GM12878 (cell line): ENCODE data around the gene CCDC43. TPM values are rescaled to one million over a fixed set of nuclear protein-coding genes. Genes with fewer than 3 reads are reported as not detected.

Experiments
- ATAC-seq: fragments of 200-7000 bp; cut with Tn5 transposase; 3 replicates; pipeline ENCODE4 v1.9.1; 2020; ENCODE audit warnings: mild to moderate bottlenecking, moderate library complexity
- BruUV-seq: library from RNA; stranded (reverse); fragments of 400-500 nt; replicated peaks from 2 replicates; lab custom pipeline; 2021; lab: Mats Ljungman, UMichigan
- CTCF ChIA-PET: fragments of 300-600 bp; sonication (Branson Sonifier 250); formaldehyde crosslinking; extraction: SDS; loops from one replicate; lab custom pipeline; 2021; ENCODE audit warnings: inconsistent platforms; lab: Yijun Ruan, JAX
- POLR2A ChIA-PET: fragments of 350-600 bp; formaldehyde crosslinking; extraction: SDS; loops from one replicate; lab custom pipeline; 2021; ENCODE audit warnings: inconsistent platforms; lab: Charles Lee
- RAD21 ChIA-PET: fragments of 300-600 bp; sonication (Branson Sonifier 250); formaldehyde crosslinking; loops from one replicate; lab custom pipeline; 2023; ENCODE audit warnings: antibody characterized with exemption; ENCODE audit not compliant: unreplicated experiment; lab: Charles Lee
- SMC1A ChIA-PET: fragments of 300-600 bp; sonication (Branson Sonifier 250); formaldehyde crosslinking; loops from one replicate; lab custom pipeline; 2023; ENCODE audit not compliant: unreplicated experiment, uncharacterized antibody; lab: Charles Lee
- DNase-seq: peaks from one replicate; pipeline ENCODE4 v3.0.0-alpha.2; 2011; ENCODE audit warnings: low read depth, low spot score
- FAIRE-seq: peaks from 3 replicates; lab custom pipeline; 2011; peaks lifted over from hg19 to GRCh38; lab: Jason Lieb, UNC
- H2AFZ ChIP-seq: 2 replicates; pipeline ENCODE4 v1.6.0; 2011; ENCODE audit warnings: low read depth, low read length, control low read depth; ENCODE audit not compliant: control insufficient read depth
- H3K27ac ChIP-seq: 2 replicates; pipeline ENCODE4 v1.5.1; 2011; ENCODE audit warnings: control low read depth; ENCODE audit not compliant: control insufficient read depth, insufficient read depth
- H3K27me3 ChIP-seq, 2 experiments: replicated peaks in 1 of 2; 2 replicates each; pipeline versions ENCODE4 v1.6.0 to v1.6.1; 2011; ENCODE audit warnings: low read length in 1 of 2; ENCODE audit not compliant: control insufficient read depth in 2 of 2, insufficient read depth in 2 of 2
- H3K36me3 ChIP-seq, 2 experiments: 2 replicates each; pipeline ENCODE4 v1.5.1; 2011; ENCODE audit warnings: low read length in 1 of 2; ENCODE audit not compliant: control insufficient read depth in 2 of 2, insufficient read depth in 2 of 2
- H3K4me1 ChIP-seq: 2 replicates; pipeline ENCODE4 v1.6.1; 2011; ENCODE audit warnings: mild to moderate bottlenecking, low read length, moderate library complexity, mixed read lengths; ENCODE audit not compliant: control insufficient read depth, insufficient read depth
- H3K4me2 ChIP-seq: 2 replicates; pipeline ENCODE4 v1.6.0; 2011; ENCODE audit warnings: control low read depth; ENCODE audit not compliant: control insufficient read depth, insufficient read depth
- H3K4me3 ChIP-seq: fragments of 200-600 bp; sonication (generic); 2 replicates; pipeline ENCODE4 v1.5.1; 2016
- H3K79me2 ChIP-seq: 2 replicates; pipeline ENCODE4 v1.6.0; 2011; ENCODE audit warnings: low read length; ENCODE audit not compliant: control insufficient read depth, insufficient read depth
- H3K9ac ChIP-seq: 2 replicates; pipeline ENCODE4 v1.8.0; 2011; ENCODE audit warnings: low read length, control low read depth, mixed read lengths; ENCODE audit not compliant: control insufficient read depth, insufficient read depth
- H3K9me3 ChIP-seq: replicated peaks from 3 replicates; pipeline ENCODE4 v1.5.1; 2011; ENCODE audit warnings: mild to moderate bottlenecking, low read length; ENCODE audit not compliant: control insufficient read depth, insufficient read depth
- H4K20me1 ChIP-seq: 2 replicates; pipeline ENCODE4 v1.6.0; 2011; ENCODE audit not compliant: control insufficient read depth, insufficient read depth
- BCLAF1 ChIP-seq: fragments of 450-650 bp; IDR thresholded peaks from 2 replicates; pipeline ENCODE4 v1.6.1; 2017; ENCODE audit warnings: antibody characterized with exemption, mild to moderate bottlenecking, moderate library complexity
- CBFB ChIP-seq: IDR thresholded peaks from 2 replicates; pipeline ENCODE4 v1.6.1; 2016; ENCODE audit warnings: antibody characterized with exemption, low read depth
- IRF3 ChIP-seq: fragments of 450-650 bp; IDR thresholded peaks from 2 replicates; pipeline ENCODE4 v1.6.1; 2014; ENCODE audit warnings: mild to moderate bottlenecking
- JUNB ChIP-seq: IDR thresholded peaks from 2 replicates; pipeline ENCODE4 v1.6.1; 2016; ENCODE audit warnings: antibody characterized with exemption, mild to moderate bottlenecking
- KDM1A ChIP-seq: fragments of 200-600 bp; sonication (generic); IDR thresholded peaks from 2 replicates; pipeline ENCODE4 v1.6.1; 2016; ENCODE audit warnings: borderline replicate concordance
- SUPT20H ChIP-seq: IDR thresholded peaks from 2 replicates; pipeline ENCODE4 v1.6.1; 2011; ENCODE audit warnings: low read depth, mild to moderate bottlenecking, low read length, moderate library complexity, borderline replicate concordance; ENCODE audit not compliant: control insufficient read depth
- TARDBP ChIP-seq: IDR thresholded peaks from 2 replicates; pipeline ENCODE4 v1.6.1; 2016; ENCODE audit warnings: borderline replicate concordance
- ZBTB33 ChIP-seq: fragments of 450-650 bp; IDR thresholded peaks from 2 replicates; pipeline ENCODE4 v1.6.1; 2017; ENCODE audit warnings: mild to moderate bottlenecking
- ZNF217 ChIP-seq: fragments of 450-650 bp; IDR thresholded peaks from 2 replicates; pipeline ENCODE4 v1.6.1; 2017; ENCODE audit warnings: antibody characterized with exemption, mild to moderate bottlenecking
- ZNF622 ChIP-seq: fragments of 450-650 bp; IDR thresholded peaks from 2 replicates; pipeline ENCODE4 v1.6.1; 2017; ENCODE audit warnings: mild to moderate bottlenecking, inconsistent platforms
- WGBS: methylation state at CpG from one replicate; pipeline ENCODE4 v1.1.6; 2016; ENCODE audit warnings: low lambda C conversion rate; ENCODE audit not compliant: insufficient replicate concordance, insufficient coverage; ENCODE audit errors: missing lambda C conversion rate; 5-methylcytosine and 5-hydroxymethylcytosine counted together
- in situ Hi-C: fragments of 300-500 bp; cut with MboI; formaldehyde crosslinking; loops from 9 replicates; pipeline ENCODE4 v1.14.3; 2018; ENCODE audit warnings: mixed read lengths
- intact Hi-C: fragments of 100-400 bp; cut with micrococcal nuclease; formaldehyde crosslinking; loops from one replicate; pipeline ENCODE4 v1.14.2; 2022; ENCODE audit not compliant: unreplicated experiment
- polyA plus RNA-seq, 11 experiments: library from polyadenylated mRNA; depleted of rRNA in 4 of 11; unstranded in 6 of 11; stranded (reverse) in 5 of 11; fragments of >200 nt; fragmentation: Nextera tagmentation in 4 of 11; fragmentation: Illumina TruSeq in 1 of 11; extraction: Ambion mirVana in 4 of 11; extraction: Trizol in 1 of 11; gene quantifications; 1 replicate in 1 of 11; 2 replicates in 10 of 11; pipeline versions ENCODE4 v1.2.1 to v1.2.3, GENCODE V29; 2011 to 2016; ENCODE audit warnings: inconsistent platforms in 2 of 11, missing spikeins in 2 of 11, low read depth in 1 of 11
- total RNA-seq, 4 experiments: library from RNA; depleted of rRNA in 3 of 4; stranded (reverse); fragments of >200 nt in 3 of 4; fragmentation: Illumina TruSeq in 1 of 4; extraction: Trizol in 1 of 4; gene quantifications; 2 replicates each; pipeline versions ENCODE4 v1.2.1 to v1.2.3, GENCODE V29; 2013 to 2021

Gene CCDC43
- total and polyA plus RNA-seq, 10 of the 15 experiments (the other 5 are each of a cell fraction or from before 2014, with no cell fraction given): 10.8 to 42.3 (median 24.1) TPM

- TF ChIP-seq ZBTB33 (no peak), IRF3 (no peak)
Observed at GRCh38 chr17:44664867-44665266, 24.7 kb downstream of the CCDC43 start (continued).

GRCh38 chr17:44663095-44663494 is 26.5 kb downstream of the CCDC43 start:
- ChIA-PET POLR2A (no interaction called here), RAD21 (no interaction called here), SMC1A (interaction anchor here (0.7 kb wide), 1 partner anchor 25 kb away, joined by 3 read pairs; no protein-coding TSS in a partner anchor), CTCF (no interaction called here)
- H3K79me2 ChIP-seq: no peaks in the 10 kb centered on the region
- H3K4me1 ChIP-seq: no peaks in the 10 kb centered on the region
- H2AFZ ChIP-seq: no peak overlapping the region
- no peaks in the 10 kb centered on the region for H3K36me3 ChIP-seq
- FAIRE-seq (no peak), DNase-seq (no peak), ATAC-seq (no peak)
- H3K9ac ChIP-seq: no peak overlapping the region
- H3K9me3 ChIP-seq: no peaks in the 10 kb centered on the region
- no peak overlapping the region for H3K27ac ChIP-seq
- intact Hi-C loops: no loop called here
- WGBS: 0% methylated on average over 1 of the region's 1 CpG
- H3K4me2 ChIP-seq: no peak overlapping the region
- no peaks in the 10 kb centered on the region for H3K27me3 ChIP-seq
- no TSS peak for BruUV-seq
- in situ Hi-C loops: no loop called here
- H4K20me1 ChIP-seq: no peaks in the 10 kb centered on the region
- H3K4me3 ChIP-seq: no peak overlapping the region
- TF ChIP-seq BCLAF1: no peak
- no peak for TF ChIP-seq CBFB
- no peak for TF ChIP-seq KDM1A
- no peak for TF ChIP-seq JUNB
- no peak for TF ChIP-seq ZNF217
- TF ChIP-seq TARDBP: no peak
- TF ChIP-seq IRF3: no peak
- TF ChIP-seq ZNF622: no peak
- TF ChIP-seq SUPT20H: no peak
